CD4-positive, alpha-beta T cell (primary cell): ENCODE data around the gene LRPAP1. TPM values are rescaled to one million over a fixed set of nuclear protein-coding genes. Genes with fewer than 3 reads are reported as not detected.

Source experiments
- ATAC-seq: fragments of 200-7000 bp; cut with Tn5 transposase; one replicate; pipeline ENCODE4 v1.10.0; 2022; ENCODE audit warnings: mild to moderate bottlenecking; ENCODE audit not compliant: poor library complexity
- CTCF ChIA-PET: fragments of 350-600 bp; sonication (Branson Sonifier 250); formaldehyde crosslinking; loops from one replicate; lab custom pipeline; 2021; ENCODE audit warnings: antibody characterized with exemption, inconsistent platforms; lab: Charles Lee
- POLR2A ChIA-PET: fragments of 350-600 bp; sonication (Branson Sonifier 250); formaldehyde crosslinking; loops from one replicate; lab custom pipeline; 2021; ENCODE audit warnings: antibody characterized with exemption, inconsistent platforms; lab: Charles Lee
- DNase-seq, 14 experiments: peaks; one replicate each; pipeline ENCODE4 v3.0.0-alpha.2; 2013 to 2020; ENCODE audit warnings: mixed read lengths in 2 of 14
- H3K27ac ChIP-seq, 2 donors: one replicate each; pipeline versions ENCODE4 v1.5.1 to v1.7.0; 2013; ENCODE audit warnings: low read length in 2 of 2, low read depth in 1 of 2, mild to moderate bottlenecking in 1 of 2
- H3K27me3 ChIP-seq, 2 experiments: 1 replicate in 1 of 2; 2 replicates in 1 of 2; pipeline versions ENCODE4 v1.6.1 to v1.7.0; 2013; ENCODE audit warnings: low read length in 2 of 2, control low read depth in 1 of 2, mild to moderate bottlenecking in 1 of 2, moderate library complexity in 1 of 2; ENCODE audit not compliant: insufficient read depth in 2 of 2, control insufficient read depth in 1 of 2
- H3K36me3 ChIP-seq: one replicate; pipeline ENCODE4 v1.6.1; 2013; ENCODE audit warnings: low read length, control low read depth; ENCODE audit not compliant: insufficient read depth
- H3K4me1 ChIP-seq: one replicate; pipeline ENCODE4 v1.6.1; 2013; ENCODE audit warnings: low read length, control low read depth; ENCODE audit not compliant: insufficient read depth
- H3K4me3 ChIP-seq: one replicate; pipeline ENCODE4 v1.5.1; 2013; ENCODE audit warnings: mild to moderate bottlenecking, low read length, moderate library complexity
- H3K9me3 ChIP-seq, 2 experiments: 1 replicate in 1 of 2; 2 replicates in 1 of 2; pipeline versions ENCODE4 v1.6.1 to v1.7.0; 2013; ENCODE audit warnings: low read length in 2 of 2, mild to moderate bottlenecking in 2 of 2, control low read depth in 1 of 2, moderate library complexity in 1 of 2; ENCODE audit not compliant: control insufficient read depth in 1 of 2, insufficient read depth in 1 of 2
- H3K27ac Mint-ChIP-seq: one replicate; pipeline ENCODE4 v1.8.0; 2020; ENCODE audit warnings: mixed read lengths
- H3K27me3 Mint-ChIP-seq: one replicate; pipeline ENCODE4 v1.8.0; 2021; ENCODE audit warnings: mixed read lengths
- H3K36me3 Mint-ChIP-seq: one replicate; pipeline ENCODE4 v1.8.0; 2021; ENCODE audit warnings: low read depth, mixed read lengths
- H3K4me1 Mint-ChIP-seq: one replicate; pipeline ENCODE4 v1.8.0; 2021; ENCODE audit warnings: low read depth, mixed read lengths
- H3K4me3 Mint-ChIP-seq: one replicate; pipeline ENCODE4 v1.8.0; 2020; ENCODE audit warnings: mild to moderate bottlenecking, mixed read lengths
- H3K9me3 Mint-ChIP-seq: one replicate; pipeline ENCODE4 v1.8.0; 2020; ENCODE audit warnings: mixed read lengths
- intact Hi-C, 2 experiments: fragments of 100-400 bp; cut with DNase I in 1 of 2; cut with micrococcal nuclease in 1 of 2; formaldehyde crosslinking; loops; one replicate each; pipeline versions ENCODE4 v1.15.1 to v1.9.0; 2023 to 2025; cut with DNase I, micrococcal nuclease
- total RNA-seq, 174 experiments: library from RNA in 2 of 174; stranded (reverse) in 2 of 174; gene quantifications; one replicate each; pipeline ENCODE4 v1.2.3 and lab custom pipeline; 2021 to 2026
- TF ChIP-seq, protein P1 (sequence below): fragments of 200-600 bp; IDR thresholded peaks from one replicate; pipeline ENCODE4 v1.8.0; 2022; ENCODE audit warnings: antibody characterized with exemption, mild to moderate bottlenecking

LRPAP1 gene
- total RNA-seq, 2 experiments from 2014 or later = 84.2 to 88.0 TPM

GRCh38 chr4:3515646-3516045 lies 16.6 kb downstream of the LRPAP1 start:
- Histone ChIP-seq H3K9me3 (peaks cover 0 to 18% of the 10 kb centered on the region in 2 experiments), H3K36me3 (peaks cover 92% of the 10 kb centered on the region), H3K4me1 (no peaks in the 10 kb centered on the region), H3K27ac (no peak overlapping the region), H3K4me3 (no peak overlapping the region), H3K27me3 (no peaks in the 10 kb centered on the region)
- Mint-ChIP-seq H3K27ac (no peak overlapping the region), H3K4me1 (no peaks in the 10 kb centered on the region), H3K4me3 (no peak overlapping the region), H3K9me3 (no peaks in the 10 kb centered on the region), H3K36me3 (peaks cover 82% of the 10 kb centered on the region), H3K27me3 (no peaks in the 10 kb centered on the region)
- DNase-seq (no peak), ATAC-seq (no peak)
- intact Hi-C loops = no loop called here
- ChIA-PET CTCF (no interaction called here), POLR2A (no interaction called here)
- TF ChIP-seq, protein P1, sequence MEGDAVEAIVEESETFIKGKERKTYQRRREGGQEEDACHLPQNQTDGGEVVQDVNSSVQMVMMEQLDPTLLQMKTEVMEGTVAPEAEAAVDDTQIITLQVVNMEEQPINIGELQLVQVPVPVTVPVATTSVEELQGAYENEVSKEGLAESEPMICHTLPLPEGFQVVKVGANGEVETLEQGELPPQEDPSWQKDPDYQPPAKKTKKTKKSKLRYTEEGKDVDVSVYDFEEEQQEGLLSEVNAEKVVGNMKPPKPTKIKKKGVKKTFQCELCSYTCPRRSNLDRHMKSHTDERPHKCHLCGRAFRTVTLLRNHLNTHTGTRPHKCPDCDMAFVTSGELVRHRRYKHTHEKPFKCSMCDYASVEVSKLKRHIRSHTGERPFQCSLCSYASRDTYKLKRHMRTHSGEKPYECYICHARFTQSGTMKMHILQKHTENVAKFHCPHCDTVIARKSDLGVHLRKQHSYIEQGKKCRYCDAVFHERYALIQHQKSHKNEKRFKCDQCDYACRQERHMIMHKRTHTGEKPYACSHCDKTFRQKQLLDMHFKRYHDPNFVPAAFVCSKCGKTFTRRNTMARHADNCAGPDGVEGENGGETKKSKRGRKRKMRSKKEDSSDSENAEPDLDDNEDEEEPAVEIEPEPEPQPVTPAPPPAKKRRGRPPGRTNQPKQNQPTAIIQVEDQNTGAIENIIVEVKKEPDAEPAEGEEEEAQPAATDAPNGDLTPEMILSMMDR = no peak

DNA sequence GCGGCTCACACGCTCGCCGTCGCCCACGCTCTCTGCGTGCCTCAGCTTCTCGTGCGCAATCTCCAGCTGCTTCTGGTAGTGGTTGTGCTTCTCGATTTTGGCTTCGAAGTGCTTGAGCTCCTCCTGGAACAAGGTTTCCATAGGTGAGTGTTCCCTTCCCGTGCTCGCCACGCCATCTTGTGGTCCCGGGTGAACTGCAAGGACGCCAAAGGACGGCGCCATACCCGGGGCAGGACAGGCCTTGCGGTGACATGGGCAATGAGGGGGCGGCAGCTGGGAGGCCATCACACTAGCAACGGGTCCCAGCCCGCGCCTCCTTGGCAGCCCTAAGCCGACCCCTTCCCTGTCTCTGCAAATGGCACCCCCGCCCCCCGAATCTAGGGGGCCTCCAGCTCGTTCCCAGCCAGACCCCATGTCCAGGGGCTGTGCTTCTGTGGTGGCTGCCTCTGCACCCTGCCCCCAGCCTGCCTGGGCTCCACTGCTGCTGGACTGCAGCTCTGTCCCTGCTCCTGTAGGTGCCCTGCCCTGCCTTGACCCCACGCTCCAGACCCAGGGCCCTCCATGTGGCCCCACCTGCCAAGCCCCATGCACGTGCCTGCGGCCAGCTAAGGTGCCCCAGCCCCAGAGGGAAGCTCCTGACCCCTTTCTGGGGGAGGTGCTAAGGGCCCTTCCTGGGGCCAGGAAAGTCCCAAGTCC lies 17.3 kb downstream of the LRPAP1 start:
- Histone ChIP-seq H3K4me1 (no peaks in the 10 kb centered on the region), H3K27ac (no peak overlapping the region), H3K4me3 (no peak overlapping the region), H3K9me3 (peaks cover 0 to 18% of the 10 kb centered on the region in 2 experiments), H3K36me3 (peaks cover 92% of the 10 kb centered on the region), H3K27me3 (no peaks in the 10 kb centered on the region)
- TF ChIP-seq, protein P1 = no peak
- ATAC-seq (no peak), DNase-seq (no peak)
- Mint-ChIP-seq H3K4me3 (no peak overlapping the region), H3K9me3 (no peaks in the 10 kb centered on the region), H3K36me3 (peaks cover 82% of the 10 kb centered on the region), H3K27ac (no peak overlapping the region), H3K4me1 (no peaks in the 10 kb centered on the region), H3K27me3 (no peaks in the 10 kb centered on the region)
- intact Hi-C loops = no loop called here
- POLR2A ChIA-PET = no interaction called here
- CTCF ChIA-PET = no interaction called here

- CTCF ChIA-PET = no interaction called here
- peaks cover 91% of the 10 kb centered on the region for H3K36me3 ChIP-seq
- Mint-ChIP-seq H3K9me3 (no peaks in the 10 kb centered on the region), H3K27me3 (no peaks in the 10 kb centered on the region), H3K4me3 (no peak overlapping the region), H3K4me1 (no peaks in the 10 kb centered on the region), H3K27ac (no peak overlapping the region), H3K36me3 (peaks cover 79% of the 10 kb centered on the region)
- H3K9me3 ChIP-seq = peaks cover 0 to 18% of the 10 kb centered on the region in 2 experiments
- H3K4me1 ChIP-seq = no peaks in the 10 kb centered on the region
- intact Hi-C loops = no loop called here
- no peak for ATAC-seq
- TF ChIP-seq, protein P1 = no peak
- POLR2A ChIA-PET = no interaction called here
- H3K27ac ChIP-seq = no peak overlapping the region
- no peak overlapping the region for H3K4me3 ChIP-seq
- DNase-seq = peak in 1 of 14 experiments; percentile 2
- H3K27me3 ChIP-seq = no peaks in the 10 kb centered on the region
These were observed 17.9 kb downstream of the LRPAP1 start for GRCh38 chr4:3514221-3514780.
